HepG2 (cell line): Measurements from ENCODE around the gene ESYT3. TPM values are rescaled to one million over a fixed set of nuclear protein-coding genes. Genes with fewer than 3 reads are reported as not detected.

ENCODE experiments used
- ATAC-seq: fragments of 200-7000 bp; cut with Tn5 transposase; 3 replicates; pipeline ENCODE4 v1.9.1; 2020; ENCODE audit warnings: mild to moderate bottlenecking, moderate library complexity
- BruUV-seq: library from RNA; stranded (reverse); fragments of 400-500 nt; replicated peaks from 2 replicates; lab custom pipeline; 2021; lab: Mats Ljungman, UMichigan
- CTCF ChIA-PET: fragments of 300-600 bp; formaldehyde crosslinking; extraction: SDS; loops from one replicate; lab custom pipeline; 2021; ENCODE audit warnings: low total read pairs, inconsistent platforms, low intra/inter-chr PET ratio; lab: Yijun Ruan, JAX
- POLR2A ChIA-PET: fragments of 350-600 bp; sonication (Branson Sonifier 250); formaldehyde crosslinking; loops from one replicate; lab custom pipeline; 2020; ENCODE audit warnings: antibody characterized with exemption, inconsistent platforms; lab: Yijun Ruan, JAX
- DNase-seq: peaks from one replicate; pipeline ENCODE4 v3.0.0-alpha.2; 2015; ENCODE audit warnings: low spot score
- FAIRE-seq: peaks from 3 replicates; lab custom pipeline; 2011; peaks lifted over from hg19 to GRCh38; lab: Jason Lieb, UNC
- H2AFZ ChIP-seq: one replicate; pipeline ENCODE4 v1.6.1; 2011; ENCODE audit warnings: low read length, inconsistent platforms
- H3K27ac ChIP-seq: fragments of 300-600 bp; 3 replicates; pipeline ENCODE4 v1.8.0; 2011; ENCODE audit warnings: mixed run types, mild to moderate bottlenecking, mixed read lengths, low read length, inconsistent platforms; ENCODE audit not compliant: insufficient read depth; ENCODE audit errors: extremely low read length
- H3K27me3 ChIP-seq, 2 experiments: fragments of 200-600 bp in 1 of 2; 2 replicates in 1 of 2; 3 replicates in 1 of 2; pipeline versions ENCODE4 v1.6.0 to v1.8.0; 2011; ENCODE audit warnings: low read length in 2 of 2, mild to moderate bottlenecking in 2 of 2, moderate library complexity in 2 of 2, inconsistent platforms in 1 of 2; ENCODE audit not compliant: insufficient read depth in 2 of 2, control insufficient read depth in 1 of 2
- H3K36me3 ChIP-seq, 2 experiments: fragments of 200-600 bp in 1 of 2; replicated peaks in 1 of 2; 2 replicates in 1 of 2; 3 replicates in 1 of 2; pipeline versions ENCODE4 v1.5.1 to v1.8.0; 2011; ENCODE audit warnings: low read length in 2 of 2, inconsistent platforms in 1 of 2; ENCODE audit not compliant: insufficient read depth in 2 of 2, control insufficient read depth in 1 of 2
- H3K4me1 ChIP-seq: 2 replicates; pipeline ENCODE4 v1.5.1; 2012; ENCODE audit warnings: low read length, inconsistent platforms; ENCODE audit not compliant: insufficient read depth
- H3K4me2 ChIP-seq: 2 replicates; pipeline ENCODE4 v1.6.0; 2011; ENCODE audit warnings: low read depth, low read length, inconsistent platforms
- H3K4me3 ChIP-seq, 3 experiments: fragments of 200-600 bp in 1 of 3; sonication (generic), shearing (Covaris generic) in 1 of 3; replicated peaks in 1 of 3; 2 replicates each; pipeline ENCODE4 v1.5.1; 2011 to 2016; ENCODE audit warnings: low read length in 3 of 3, inconsistent platforms in 2 of 3, low read depth in 2 of 3, mild to moderate bottlenecking in 2 of 3, control low read depth in 1 of 3, mixed read lengths in 1 of 3; ENCODE audit not compliant: insufficient read depth in 1 of 3
- H3K79me2 ChIP-seq: one replicate; pipeline ENCODE4 v1.6.1; 2011; ENCODE audit warnings: low read length, inconsistent platforms; ENCODE audit not compliant: insufficient read depth
- H3K9ac ChIP-seq: 2 replicates; pipeline ENCODE4 v1.6.0; 2011; ENCODE audit warnings: mild to moderate bottlenecking, low read depth, low read length, inconsistent platforms; ENCODE audit not compliant: insufficient read depth
- H3K9me3 ChIP-seq: 2 replicates; pipeline ENCODE4 v1.5.1; 2012; ENCODE audit warnings: mild to moderate bottlenecking, low read length
- H4K20me1 ChIP-seq: 2 replicates; pipeline ENCODE4 v1.6.0; 2011; ENCODE audit warnings: inconsistent platforms, mild to moderate bottlenecking, low read length, moderate library complexity; ENCODE audit not compliant: insufficient read depth
- KAT2B ChIP-seq: fragments of 150-350 bp; IDR thresholded peaks from 2 replicates; pipeline ENCODE4 v1.6.1; 2014; ENCODE audit warnings: low read depth, low read length, borderline replicate concordance
- MAFK ChIP-seq, 2 experiments: IDR thresholded peaks in 1 of 2; conservative IDR thresholded peaks in 1 of 2; 2 replicates each; pipeline ENCODE4 v1.6.1; 2011; ENCODE audit warnings: improper control_type of control experiment in 2 of 2, low read length in 2 of 2
- RNF2 ChIP-seq: fragments of 450-650 bp; conservative IDR thresholded peaks from 2 replicates; pipeline ENCODE4 v1.6.1; 2016; ENCODE audit warnings: low read depth
- SIX1 ChIP-seq: sonication (generic); formaldehyde crosslinking; IDR thresholded peaks from 2 replicates; pipeline ENCODE4 v1.4.0; 2020; ENCODE audit warnings: missing genetic modification reagents, borderline replicate concordance
- SOX13 ChIP-seq, 3 experiments: fragments of 450-650 bp in 1 of 3; sonication (generic) in 1 of 3; formaldehyde crosslinking in 1 of 3; IDR thresholded peaks in 2 of 3; conservative IDR thresholded peaks in 1 of 3; 2 replicates each; pipeline versions ENCODE4 v1.5.0 to v1.6.1; 2016 to 2020; ENCODE audit warnings: antibody characterized with exemption in 1 of 3, mild to moderate bottlenecking in 1 of 3, missing compliant biosample characterization in 1 of 3, missing genetic modification reagents in 1 of 3, moderate library complexity in 1 of 3
- SRSF4 ChIP-seq: fragments of 200-400 bp; formaldehyde crosslinking; IDR thresholded peaks from one replicate; pipeline ENCODE4 v1.6.1; 2018; ENCODE audit warnings: mild to moderate bottlenecking, low read depth, low read length, moderate library complexity; ENCODE audit not compliant: poor library complexity, severe bottlenecking
- THAP11 ChIP-seq: IDR thresholded peaks from 2 replicates; pipeline ENCODE4 v1.6.1; 2016; ENCODE audit warnings: missing biosample characterization, missing genetic modification reagents
- ZBED4 ChIP-seq: sonication (generic); formaldehyde crosslinking; IDR thresholded peaks from 2 replicates; pipeline ENCODE4 v1.4.0; 2020; ENCODE audit warnings: missing genetic modification reagents, borderline replicate concordance
- ZFP37 ChIP-seq: sonication (generic); formaldehyde crosslinking; IDR thresholded peaks from 2 replicates; pipeline ENCODE4 v1.4.0; 2020; ENCODE audit warnings: missing genetic modification reagents, borderline replicate concordance
- ZNF18 ChIP-seq: sonication (generic); formaldehyde crosslinking; IDR thresholded peaks from 2 replicates; pipeline ENCODE4 v1.8.0; 2022; ENCODE audit warnings: mild to moderate bottlenecking, missing genetic modification reagents; ENCODE audit not compliant: insufficient replicate concordance
- ZNF512B ChIP-seq: sonication (generic); formaldehyde crosslinking; IDR thresholded peaks from 2 replicates; pipeline ENCODE4 v1.5.1; 2020; ENCODE audit warnings: missing genetic modification reagents, mild to moderate bottlenecking, borderline replicate concordance
- ZNF577 ChIP-seq: sonication (generic); formaldehyde crosslinking; IDR thresholded peaks from 2 replicates; pipeline ENCODE4 v1.4.0; 2020; ENCODE audit warnings: mild to moderate bottlenecking, low read depth, missing genetic modification reagents, borderline replicate concordance
- ZNF589 ChIP-seq: sonication (generic); formaldehyde crosslinking; conservative IDR thresholded peaks from 2 replicates; pipeline ENCODE4 v1.8.0; 2022; ENCODE audit warnings: mild to moderate bottlenecking, moderate library complexity, missing genetic modification reagents
- ZNF790 ChIP-seq: sonication (generic); formaldehyde crosslinking; IDR thresholded peaks from 2 replicates; pipeline ENCODE4 v1.8.0; 2022; ENCODE audit warnings: missing genetic modification reagents, mild to moderate bottlenecking, borderline replicate concordance
- WGBS: methylation state at CpG from one replicate; pipeline ENCODE4 v1.1.6; 2017; ENCODE audit warnings: low lambda C conversion rate; 5-methylcytosine and 5-hydroxymethylcytosine counted together
- in situ Hi-C: cut with HindIII; loops from 2 replicates; pipeline ENCODE4 v1.10.0; 2017; ENCODE audit warnings: low pct_unique_long_range_greater_than_20kb; ENCODE audit not compliant: extremely low pct_ligation_motif_present
- intact Hi-C: fragments of 100-400 bp; cut with micrococcal nuclease; formaldehyde crosslinking; loops from one replicate; pipeline ENCODE4 v1.10.0; 2022; ENCODE audit not compliant: unreplicated experiment
- polyA plus RNA-seq, 8 experiments: library from polyadenylated mRNA; depleted of rRNA in 3 of 8; stranded (reverse) in 7 of 8; unstranded in 1 of 8; fragments of >200 nt; fragmentation: Illumina TruSeq in 4 of 8; extraction: Trizol in 4 of 8; gene quantifications; 2 replicates each; pipeline versions ENCODE4 v1.2.1 to v1.2.3, GENCODE V29; 2011 to 2016; ENCODE audit warnings: low read depth in 4 of 8, missing spikeins in 1 of 8, mixed read lengths in 1 of 8; ENCODE audit not compliant: insufficient read depth in 1 of 8
- total RNA-seq, 5 experiments: library from RNA; depleted of rRNA; stranded (reverse); fragments of >200 nt; fragmentation: Illumina TruSeq; extraction: Trizol; gene quantifications; 2 replicates each; pipeline ENCODE4 v1.2.3, GENCODE V29; 2016; ENCODE audit warnings: low read depth in 1 of 5

Gene ESYT3
- total and polyA plus RNA-seq, 2 of the 13 experiments (the other 11 are each of a cell fraction or from before 2014, with no cell fraction given), result 1.5 to 4.1 TPM

DNA sequence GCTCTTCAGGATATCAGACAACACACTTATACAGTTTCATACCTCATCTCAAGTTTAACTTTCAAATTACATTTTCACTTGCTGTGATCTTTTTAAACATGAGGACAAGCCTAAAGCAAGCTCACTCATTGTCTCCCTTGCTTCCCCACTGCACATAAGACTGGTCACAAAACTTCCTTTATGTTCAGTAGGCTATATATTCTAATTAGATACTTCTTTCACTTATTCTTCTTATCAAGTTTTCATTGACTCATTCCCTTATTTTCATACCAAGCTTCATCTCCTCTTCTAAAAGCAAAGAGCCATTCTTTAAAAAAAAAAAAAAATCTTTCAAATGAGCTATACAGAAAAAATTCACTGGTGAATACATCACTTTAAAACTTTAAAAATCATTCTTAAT, 62.6 kb downstream of the ESYT3 start (continued):
- TF ChIP-seq ZNF18 (CRISPR knock-in tag), result no peak
- TF ChIP-seq ZNF790 (CRISPR knock-in tag), result no peak
- no peak for TF ChIP-seq KAT2B
- no peak for TF ChIP-seq ZBED4 (CRISPR knock-in tag)
- no peak for TF ChIP-seq SIX1 (CRISPR knock-in tag)

DNA sequence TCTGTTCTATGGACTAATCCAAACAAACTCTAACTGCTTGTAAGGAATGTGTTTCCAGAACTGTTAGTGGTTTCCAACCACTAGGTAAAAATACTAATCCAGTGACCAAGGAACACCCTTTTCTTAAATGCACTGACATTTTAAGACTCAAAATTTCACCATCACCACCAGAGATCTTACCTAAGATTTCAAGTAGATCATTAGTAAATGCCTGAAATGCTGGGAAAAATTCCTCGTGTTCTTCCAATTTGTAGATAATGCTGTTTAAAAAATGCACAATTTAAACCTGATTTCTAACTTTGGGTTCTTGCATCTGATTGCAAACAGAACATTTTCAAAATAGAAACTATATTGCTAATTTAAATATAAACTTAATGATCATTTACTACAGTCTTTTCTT, 63.4 kb downstream of the ESYT3 start:
- Histone ChIP-seq H3K9me3 (no peaks in the 10 kb centered on the region), H3K27me3 (no peaks in the 10 kb centered on the region), H3K9ac (no peak overlapping the region), H3K36me3 (no peaks in the 10 kb centered on the region), H2AFZ (no peak overlapping the region), H4K20me1 (no peaks in the 10 kb centered on the region), H3K4me3 (no peak overlapping the region), H3K4me1 (peaks cover 14% of the 10 kb centered on the region), H3K79me2 (no peaks in the 10 kb centered on the region), H3K27ac (no peak overlapping the region), H3K4me2 (no peak overlapping the region)
- intact Hi-C loops, result no loop called here
- DNase-seq, result no peak
- peak; percentile 4 for FAIRE-seq
- POLR2A ChIA-PET, result no interaction called here
- BruUV-seq, result no TSS peak
- in situ Hi-C loops, result no loop called here
- CTCF ChIA-PET, result no interaction called here
- ATAC-seq, result no peak
- 100% methylated on average over 1 of the region's 1 CpG for WGBS
- TF ChIP-seq ZNF512B (no peak), THAP11 (CRISPR knock-in tag) (no peak), MAFK (conservative IDR thresholded peaks at IDR 0.05 in 1 of 2, IDR thresholded peaks at IDR 0.05 in 1 of 2; ENCODE audit: low read length in 2 of 2) (no peak), ZFP37 (no peak), SOX13 (IDR thresholded peaks at IDR 0.05) (no peak), SOX13 (CRISPR knock-in tag; conservative IDR thresholded peaks at IDR 0.05 in 1 of 2, IDR thresholded peaks at IDR 0.05 in 1 of 2) (no peak), ZNF589 (CRISPR knock-in tag) (no peak), RNF2 (no peak), SRSF4 (no peak), ZNF577 (CRISPR knock-in tag) (no peak)
